Activated CD8-positive, alpha-beta memory T cell treated with anti-CD3 and anti-CD28 coated beads for 4 hours (primary cell): ENCODE results near the gene BICRA.
"Not testable (repeated sequence)": the region's sequence is repeated elsewhere in the genome, so short reads cannot be mapped to it uniquely, and the experiment has no call there.

Experiments
- DNase-seq, 2 donors: peaks; one replicate each; pipeline ENCODE4 v3.0.0-alpha.2; 2020; ENCODE audit warnings: low read depth in 2 of 2

Gene BICRA

GRCh38 chr19:47663435-47663910, 54.5 kb downstream of the BICRA start:
- DNase-seq, result no peak

DNA sequence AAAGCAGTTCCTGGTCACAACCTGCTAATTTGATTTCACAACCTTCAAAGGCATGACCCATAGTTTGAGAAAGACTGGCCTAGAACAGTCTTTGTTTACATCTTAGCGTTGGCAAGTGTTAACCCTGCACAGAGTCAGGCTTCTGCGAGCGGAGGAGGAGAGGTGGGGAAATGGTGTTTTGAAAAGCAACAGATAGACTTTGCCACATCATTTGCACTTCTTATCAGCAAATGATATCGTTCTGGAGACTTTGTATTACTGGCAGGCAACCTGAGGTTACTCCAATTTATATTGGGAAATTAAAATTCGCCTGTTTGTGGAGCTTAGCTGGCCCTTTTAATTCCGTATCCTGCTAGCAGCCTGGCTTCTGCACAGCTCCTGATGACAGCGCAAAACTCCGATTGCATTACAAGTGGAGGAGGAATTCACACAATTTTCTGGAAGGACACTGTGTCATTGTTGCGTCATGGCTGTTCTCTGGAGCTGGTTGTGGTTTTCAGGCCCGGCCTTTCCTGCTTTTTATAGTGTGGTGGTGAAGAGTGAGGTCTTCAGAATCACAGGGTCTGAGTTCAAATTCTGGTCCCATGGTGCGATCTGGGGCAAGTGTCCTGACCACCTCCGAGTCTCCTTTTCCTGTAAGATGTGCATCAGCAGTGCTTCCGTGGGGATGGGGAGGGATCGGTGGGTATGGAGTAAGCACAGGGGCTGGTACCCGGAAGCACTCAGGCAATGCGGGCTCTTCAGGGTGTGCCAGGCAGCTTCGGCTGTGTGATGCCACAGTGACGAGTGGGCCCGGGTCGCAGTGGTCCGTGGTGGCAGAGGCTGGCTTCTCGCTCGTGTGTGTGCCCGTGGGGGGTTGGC, 55.2 kb downstream of the BICRA start:
- no peak for DNase-seq

GRCh38 chr19:47668556-47668955, 59.6 kb downstream of the BICRA start:
- not testable (repeated sequence) for DNase-seq

DNA sequence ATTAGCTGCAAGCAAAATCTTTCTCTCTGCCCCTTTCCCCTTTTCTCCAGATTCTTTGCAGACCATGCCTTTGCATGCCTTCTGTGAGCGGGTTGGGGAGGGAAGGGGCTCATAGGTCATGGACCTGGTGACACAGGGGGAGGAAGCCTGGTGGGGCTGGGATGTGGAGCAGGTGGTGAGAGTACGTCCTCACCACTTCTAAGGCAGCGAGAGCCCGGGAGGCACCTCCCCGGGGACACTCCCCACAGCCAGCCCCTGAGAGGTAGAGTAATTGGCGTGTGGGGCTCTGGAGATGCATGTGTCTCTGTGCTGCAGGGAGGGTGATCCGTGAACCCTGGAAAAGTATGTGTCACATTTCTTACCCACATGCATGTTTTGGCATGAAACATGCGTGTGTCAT, 61.8 kb downstream of the BICRA start:
- no peak for DNase-seq

DNA sequence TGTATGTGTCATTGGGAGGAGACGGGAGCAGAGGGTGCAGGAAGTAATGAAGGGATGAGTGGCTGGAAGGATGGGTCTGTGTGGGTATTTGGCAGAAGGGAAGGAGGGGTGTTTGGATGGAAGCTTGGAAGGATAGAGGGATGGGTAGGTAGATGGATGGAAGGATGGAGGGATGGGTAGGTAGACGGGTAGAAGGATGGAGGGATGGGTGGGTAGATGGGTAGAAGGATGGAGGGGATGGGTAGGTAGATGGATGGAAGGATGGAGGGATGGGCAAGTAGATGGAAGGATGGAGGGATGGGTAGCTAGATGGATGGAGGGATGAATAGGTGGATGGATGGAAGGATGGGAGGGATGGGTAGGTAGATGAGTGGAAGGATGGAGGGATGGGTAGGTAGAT, 62.6 kb downstream of the BICRA start:
- DNase-seq, result no peak

GRCh38 chr19:47673426-47673825, 64.5 kb downstream of the BICRA start:
- no peak for DNase-seq

GRCh38 chr19:47674548-47674947, 65.6 kb downstream of the BICRA start:
- DNase-seq, result no peak

GRCh38 chr19:47675271-47675670, 66.3 kb downstream of the BICRA start:
- no peak for DNase-seq

DNA sequence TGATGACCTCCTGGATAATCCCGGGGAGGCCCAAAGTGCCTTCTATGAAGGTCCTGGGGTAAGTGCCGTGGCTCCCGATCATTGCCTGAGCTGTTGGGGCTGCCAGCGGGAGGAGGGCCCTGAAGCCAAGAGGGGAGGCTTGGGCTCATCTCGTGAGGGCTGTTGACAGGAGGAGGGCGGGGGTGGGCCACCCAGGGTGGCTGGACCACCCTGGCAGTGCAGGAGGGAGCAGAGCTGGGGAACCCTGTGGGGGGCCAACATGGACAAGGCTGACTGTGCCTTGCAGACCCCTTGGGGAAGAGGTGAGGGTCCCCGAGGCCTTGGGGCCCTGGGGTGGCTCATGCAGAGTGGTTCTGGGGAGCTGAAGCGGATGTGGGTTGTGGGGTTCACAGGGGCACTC, 66.9 kb downstream of the BICRA start:
- DNase-seq, result no peak

- no peak for DNase-seq
Measured at GRCh38 chr19:47676811-47677210, 67.9 kb downstream of the BICRA start.

GRCh38 chr19:47679251-47679900, 70.4 kb downstream of the BICRA start:
- no peak for DNase-seq

DNA sequence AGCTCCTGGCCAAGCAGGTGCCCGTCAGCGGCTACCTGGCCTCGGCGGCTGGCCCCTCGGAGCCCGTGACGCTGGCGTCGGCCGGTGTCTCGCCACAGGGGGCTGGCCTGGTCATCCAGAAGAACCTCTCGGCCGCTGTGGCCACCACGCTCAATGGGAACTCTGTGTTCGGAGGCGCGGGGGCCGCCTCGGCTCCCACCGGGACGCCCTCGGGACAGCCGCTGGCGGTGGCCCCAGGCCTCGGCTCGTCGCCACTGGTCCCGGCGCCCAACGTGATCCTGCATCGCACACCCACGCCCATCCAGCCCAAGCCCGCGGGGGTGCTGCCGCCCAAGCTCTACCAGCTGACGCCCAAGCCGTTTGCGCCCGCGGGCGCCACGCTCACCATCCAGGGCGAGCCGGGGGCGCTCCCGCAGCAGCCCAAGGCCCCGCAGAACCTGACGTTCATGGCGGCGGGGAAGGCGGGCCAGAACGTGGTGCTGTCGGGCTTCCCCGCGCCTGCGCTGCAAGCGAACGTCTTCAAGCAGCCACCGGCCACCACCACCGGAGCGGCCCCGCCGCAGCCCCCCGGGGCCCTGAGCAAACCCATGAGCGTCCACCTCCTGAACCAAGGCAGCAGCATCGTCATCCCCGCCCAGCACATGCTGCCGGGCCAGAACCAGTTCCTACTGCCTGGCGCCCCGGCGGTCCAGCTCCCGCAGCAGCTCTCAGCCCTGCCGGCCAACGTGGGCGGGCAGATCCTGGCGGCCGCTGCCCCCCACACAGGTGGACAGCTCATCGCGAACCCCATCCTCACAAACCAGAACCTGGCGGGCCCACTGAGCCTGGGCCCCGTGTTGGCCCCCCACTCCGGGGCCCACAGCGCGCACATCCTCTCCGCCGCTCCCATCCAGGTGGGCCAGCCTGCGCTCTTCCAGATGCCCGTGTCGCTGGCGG, 71.3 kb downstream of the BICRA start:
- no peak for DNase-seq

- no peak for DNase-seq
Measured at GRCh38 chr19:47680858-47681332, 72.0 kb downstream of the BICRA start.

DNA sequence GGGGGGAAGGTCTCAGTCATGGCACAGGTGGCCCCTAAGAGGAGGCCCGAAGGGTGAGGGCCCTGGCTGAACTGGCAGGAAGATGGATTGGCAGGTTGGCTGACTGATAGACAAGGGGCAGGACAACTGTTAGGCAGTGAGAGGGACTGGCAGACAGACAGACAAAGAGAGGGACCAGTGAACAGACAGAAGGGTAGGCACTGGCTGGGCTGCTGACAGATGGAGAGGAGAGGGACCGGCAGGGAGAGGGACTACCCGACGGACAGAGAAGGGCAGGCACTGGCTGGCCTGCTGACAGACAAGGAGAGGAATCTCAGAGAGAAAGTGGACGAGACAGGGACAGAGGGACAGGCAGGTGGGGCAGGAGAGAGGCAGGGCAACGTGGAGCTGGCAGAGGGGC, 72.5 kb downstream of the BICRA start:
- DNase-seq, result no peak

GRCh38 chr19:47681936-47682335, 73.0 kb downstream of the BICRA start:
- DNase-seq, result no peak

GRCh38 chr19:47682939-47683338, 74.0 kb downstream of the BICRA start:
- no peak for DNase-seq

DNA sequence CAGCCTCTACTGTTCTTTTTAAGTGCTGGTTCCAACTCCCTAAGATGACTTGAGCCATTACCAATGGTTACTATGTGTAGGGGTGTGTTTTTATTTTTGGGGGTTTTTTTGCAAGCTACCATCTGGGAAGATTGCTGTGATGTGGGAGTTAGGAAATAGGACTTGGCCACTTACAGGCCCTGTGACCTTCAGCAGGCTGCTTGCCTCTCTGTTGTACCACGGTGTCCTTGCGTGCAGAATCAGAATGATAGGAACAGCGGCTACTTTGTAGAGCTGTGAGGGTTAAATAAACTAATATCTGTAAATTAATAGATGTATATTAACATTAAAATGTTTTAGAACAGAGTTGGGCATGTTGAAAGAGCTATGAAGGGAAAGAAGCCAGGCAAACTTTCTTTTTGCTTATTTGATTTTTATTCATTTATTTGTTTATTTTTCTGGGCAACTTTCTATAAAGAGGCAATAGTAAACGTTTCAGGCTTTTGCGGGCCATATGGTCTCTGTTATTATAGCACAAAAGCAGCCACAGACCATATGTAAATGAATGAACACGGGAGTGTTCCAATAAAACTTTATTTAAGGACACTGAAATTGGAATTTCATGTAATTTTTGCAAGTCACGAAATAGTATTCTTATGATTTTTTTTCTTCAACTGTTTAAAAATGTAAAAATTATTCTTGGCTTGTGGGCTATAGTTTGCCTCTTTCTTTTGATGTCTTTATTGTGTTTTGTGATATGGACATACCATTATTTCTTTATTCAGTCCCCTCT, 77.9 kb downstream of the BICRA start:
- no peak for DNase-seq

DNA sequence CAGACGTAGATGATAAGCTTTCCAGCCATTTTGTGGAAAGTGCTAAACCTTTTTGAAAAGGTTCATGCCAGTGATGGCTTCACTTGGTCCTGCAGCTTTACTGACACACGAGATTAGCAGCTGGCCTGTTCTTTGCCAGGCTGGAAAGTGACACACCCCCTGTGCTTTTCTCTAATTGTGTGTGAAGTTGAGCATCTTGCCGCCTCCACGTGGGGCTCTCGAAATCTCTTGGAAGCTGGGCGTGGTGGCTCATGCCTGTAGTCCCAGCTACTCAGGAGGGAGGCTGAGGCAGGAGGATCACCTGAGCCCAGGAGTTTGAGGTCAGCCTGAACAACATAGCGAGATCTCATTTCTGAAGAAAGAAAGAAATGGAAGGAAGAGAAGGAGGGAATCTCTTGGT, 79.0 kb downstream of the BICRA start:
- no peak for DNase-seq

- DNase-seq, result no peak
Measured at GRCh38 chr19:47691090-47691489, 82.2 kb downstream of the BICRA start.

DNA sequence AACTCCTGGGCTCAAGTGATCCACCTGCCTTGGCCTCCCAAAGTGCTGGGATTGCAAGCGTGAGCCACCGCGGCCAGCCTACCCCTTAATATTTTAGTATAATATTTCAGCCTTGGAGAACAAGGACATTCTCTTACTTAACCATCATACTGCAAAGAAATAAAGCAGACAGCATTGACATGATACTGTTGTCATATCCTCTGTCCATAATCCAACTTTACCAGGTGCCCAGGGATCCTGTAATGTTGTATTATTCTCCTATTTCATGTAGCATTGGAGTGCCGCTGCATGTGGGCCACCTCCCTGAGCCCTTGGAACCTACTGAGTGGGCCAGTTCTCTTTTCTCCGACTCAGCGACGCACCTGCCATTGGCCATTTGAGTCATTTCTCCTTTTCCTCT, 82.8 kb downstream of the BICRA start:
- no peak for DNase-seq

GRCh38 chr19:47693489-47693888, 84.6 kb downstream of the BICRA start:
- no peak for DNase-seq
